Measurements from ENCODE around the gene SHH. TPM values are rescaled to one million over a fixed set of nuclear protein-coding genes. Genes with fewer than 3 reads are reported as not detected.

SHH gene
- total and polyA plus RNA-seq, 2 of the 4 experiments (the other 2 are of a cell fraction): under 0.01 to 0.03 TPM

DNA sequence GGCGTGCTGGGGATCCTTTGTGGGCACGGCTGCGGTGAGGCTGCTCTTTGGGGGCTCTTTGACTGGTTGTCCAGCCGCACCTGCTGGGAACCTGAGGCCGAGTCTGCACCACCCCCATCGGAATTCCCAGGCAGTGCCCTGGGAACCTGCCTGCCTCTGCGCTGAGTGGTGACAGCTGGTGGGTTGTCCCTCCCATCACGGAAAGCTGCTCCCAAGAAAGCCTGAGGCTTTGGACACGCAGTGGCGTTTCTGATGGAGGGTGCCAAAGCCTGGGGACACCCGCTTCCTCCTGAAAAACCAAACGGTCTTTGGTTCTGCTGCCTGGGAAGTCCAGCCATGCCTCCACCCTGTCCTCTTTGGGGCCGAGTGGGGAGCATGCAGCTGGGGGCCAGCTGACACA, 21.4 kb upstream of the SHH start:
- Histone ChIP-seq H3K23ac (ENCODE audit: low read depth, low read length) (no peak overlapping the region), H2BK5ac (ENCODE audit: low read depth, low read length, poor library complexity, severe bottlenecking) (no peak overlapping the region), H3K56ac (ENCODE audit: extremely low read depth, insufficient read depth, low read length) (no peak overlapping the region), H4K8ac (ENCODE audit: low read depth in 2 of 2, low read length in 2 of 2) (no peak overlapping the region), H4K91ac (ENCODE audit: insufficient read depth, low read depth, low read length) (no peak overlapping the region), H3K27me3 (ENCODE audit: control insufficient read depth, insufficient read depth, low read length) (no peaks in the 10 kb centered on the region), H3K18ac (ENCODE audit: low read depth, low read length) (no peak overlapping the region), H3K9ac (ENCODE audit: low read depth, low read length) (no peak overlapping the region), H4K5ac (ENCODE audit: low read depth, low read length) (no peak overlapping the region), H2BK15ac (ENCODE audit: low read depth, low read length) (no peak overlapping the region), H2BK120ac (ENCODE audit: low read depth, low read length) (no peak overlapping the region), H3K9me3 (ENCODE audit: control insufficient read depth, insufficient read depth, low read length) (peaks cover 7% of the 10 kb centered on the region; the same call in 1 of the 2 replicates), H3K4me1 (ENCODE audit: control insufficient read depth, insufficient read depth, low read length) (no peaks in the 10 kb centered on the region), H2AFZ (replicated peaks; ENCODE audit: low read length, poor library complexity) (no peak overlapping the region), H3K4me3 (ENCODE audit: insufficient read depth, low read depth, low read length) (no peak overlapping the region), H2AK5ac (ENCODE audit: low read depth, low read length) (no peak overlapping the region), H3K4me2 (ENCODE audit: low read depth, low read length) (no peak overlapping the region), H3K36me3 (ENCODE audit: control insufficient read depth, insufficient read depth, low read length) (no peaks in the 10 kb centered on the region), H3K4ac (ENCODE audit: low read depth, low read length) (no peak overlapping the region), H3K27ac (ENCODE audit: insufficient read depth, low read length) (no peak overlapping the region), H2AK9ac (replicated peaks; ENCODE audit: low read depth, low read length, poor library complexity) (no peak overlapping the region), H3K9me1 (ENCODE audit: insufficient read depth, low read length) (no peaks in the 10 kb centered on the region), H2BK20ac (ENCODE audit: low read depth, low read length) (no peak overlapping the region), H3K14ac (replicated peaks; ENCODE audit: low read depth, low read length) (no peak overlapping the region), H4K20me1 (ENCODE audit: insufficient read depth, low read length) (no peaks in the 10 kb centered on the region), H3K79me1 (ENCODE audit: low read depth in 1 of 2, low read length in 2 of 2) (no peaks in the 10 kb centered on the region)
- DNase-seq (no peak), ATAC-seq (ENCODE audit: low read depth) (no peak)
- BruUV-seq (replicated peaks): no TSS peak
- ChIA-PET CTCF (no interaction called here), POLR2A (ENCODE audit: unreplicated experiment) (no interaction called here)
- dilution Hi-C loops (cut with HindIII; ENCODE audit: low sequenced_read_pairs, unreplicated experiment) (no loop called here), in situ Hi-C loops (cut with MboI; ENCODE audit: low sequenced_read_pairs) (no loop called here), intact Hi-C loops (cut with micrococcal nuclease) (no loop called here)
- WGBS, 2 experiments (ENCODE audit: extremely low coverage in 2 of 2, insufficient read length in 1 of 2): 57% methylated on average over 6 of the region's 13 CpGs; no CpG with 5 or more reads in 1 of the 2 experiments
- TF ChIP-seq RCOR1 (IDR thresholded peaks at IDR 0.05; ENCODE audit: insufficient replicate concordance, low read length): no peak
- no peak for TF ChIP-seq POLR2A (IDR thresholded peaks at IDR 0.05; ENCODE audit: low read depth, low read length)
- TF ChIP-seq, protein P1, sequence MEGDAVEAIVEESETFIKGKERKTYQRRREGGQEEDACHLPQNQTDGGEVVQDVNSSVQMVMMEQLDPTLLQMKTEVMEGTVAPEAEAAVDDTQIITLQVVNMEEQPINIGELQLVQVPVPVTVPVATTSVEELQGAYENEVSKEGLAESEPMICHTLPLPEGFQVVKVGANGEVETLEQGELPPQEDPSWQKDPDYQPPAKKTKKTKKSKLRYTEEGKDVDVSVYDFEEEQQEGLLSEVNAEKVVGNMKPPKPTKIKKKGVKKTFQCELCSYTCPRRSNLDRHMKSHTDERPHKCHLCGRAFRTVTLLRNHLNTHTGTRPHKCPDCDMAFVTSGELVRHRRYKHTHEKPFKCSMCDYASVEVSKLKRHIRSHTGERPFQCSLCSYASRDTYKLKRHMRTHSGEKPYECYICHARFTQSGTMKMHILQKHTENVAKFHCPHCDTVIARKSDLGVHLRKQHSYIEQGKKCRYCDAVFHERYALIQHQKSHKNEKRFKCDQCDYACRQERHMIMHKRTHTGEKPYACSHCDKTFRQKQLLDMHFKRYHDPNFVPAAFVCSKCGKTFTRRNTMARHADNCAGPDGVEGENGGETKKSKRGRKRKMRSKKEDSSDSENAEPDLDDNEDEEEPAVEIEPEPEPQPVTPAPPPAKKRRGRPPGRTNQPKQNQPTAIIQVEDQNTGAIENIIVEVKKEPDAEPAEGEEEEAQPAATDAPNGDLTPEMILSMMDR (conservative IDR thresholded peaks at IDR 0.05; ENCODE audit: low read depth, low read length): no peak
- TF ChIP-seq CEBPB (IDR thresholded peaks at IDR 0.05; ENCODE audit: low read depth, low read length): no peak
- TF ChIP-seq SMC3 (IDR thresholded peaks at IDR 0.05; ENCODE audit: low read depth, low read length): no peak
- TF ChIP-seq MXI1 (IDR thresholded peaks at IDR 0.05; ENCODE audit: borderline replicate concordance, low read depth, low read length): no peak
- TF ChIP-seq, protein P2, sequence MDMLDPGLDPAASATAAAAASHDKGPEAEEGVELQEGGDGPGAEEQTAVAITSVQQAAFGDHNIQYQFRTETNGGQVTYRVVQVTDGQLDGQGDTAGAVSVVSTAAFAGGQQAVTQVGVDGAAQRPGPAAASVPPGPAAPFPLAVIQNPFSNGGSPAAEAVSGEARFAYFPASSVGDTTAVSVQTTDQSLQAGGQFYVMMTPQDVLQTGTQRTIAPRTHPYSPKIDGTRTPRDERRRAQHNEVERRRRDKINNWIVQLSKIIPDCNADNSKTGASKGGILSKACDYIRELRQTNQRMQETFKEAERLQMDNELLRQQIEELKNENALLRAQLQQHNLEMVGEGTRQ (IDR thresholded peaks at IDR 0.05; ENCODE audit: low read depth, low read length): no peak
- no peak for TF ChIP-seq NFE2L2 (IDR thresholded peaks at IDR 0.05; ENCODE audit: low read depth, low read length)
- TF ChIP-seq RFX5 (IDR thresholded peaks at IDR 0.05; ENCODE audit: low read depth, low read length): no peak
- TF ChIP-seq RAD21 (IDR thresholded peaks at IDR 0.05; ENCODE audit: low read length): no peak
- TF ChIP-seq MAZ (IDR thresholded peaks at IDR 0.05; ENCODE audit: borderline replicate concordance, low read depth, low read length): no peak
- no peak for TF ChIP-seq MAFK (IDR thresholded peaks at IDR 0.05; ENCODE audit: low read depth, low read length)
